Activated naive CD4-positive, alpha-beta T cell treated with anti-CD3 and anti-CD28 coated beads, Interleukin-2, amount 10 ng/mL, durations not matched to agents 7 days and 5 days (primary cell): ENCODE data around the gene PNISR.

Experiments
- CTCF ChIA-PET: fragments of 350-600 bp; sonication (Branson Sonifier 250); formaldehyde crosslinking; loops from one replicate; lab custom pipeline; 2021; ENCODE audit warnings: antibody characterized with exemption; lab: Charles Lee
- DNase-seq: peaks from one replicate; pipeline ENCODE4 v3.0.0-alpha.2; 2020
- H3K27ac Mint-ChIP-seq: one replicate; pipeline ENCODE4 v1.8.0; 2021; ENCODE audit warnings: mild to moderate bottlenecking, moderate library complexity, mixed read lengths
- H3K27me3 Mint-ChIP-seq: one replicate; pipeline ENCODE4 v1.8.0; 2021; ENCODE audit warnings: mild to moderate bottlenecking, mixed read lengths
- H3K36me3 Mint-ChIP-seq: one replicate; pipeline ENCODE4 v1.8.0; 2021; ENCODE audit warnings: mixed read lengths
- H3K4me1 Mint-ChIP-seq: one replicate; pipeline ENCODE4 v1.8.0; 2021; ENCODE audit warnings: mixed read lengths
- H3K4me3 Mint-ChIP-seq: one replicate; pipeline ENCODE4 v1.8.0; 2021; ENCODE audit warnings: mild to moderate bottlenecking, moderate library complexity, mixed read lengths
- H3K9me3 Mint-ChIP-seq: one replicate; pipeline ENCODE4 v1.8.0; 2021; ENCODE audit warnings: mixed read lengths

Gene PNISR

DNA sequence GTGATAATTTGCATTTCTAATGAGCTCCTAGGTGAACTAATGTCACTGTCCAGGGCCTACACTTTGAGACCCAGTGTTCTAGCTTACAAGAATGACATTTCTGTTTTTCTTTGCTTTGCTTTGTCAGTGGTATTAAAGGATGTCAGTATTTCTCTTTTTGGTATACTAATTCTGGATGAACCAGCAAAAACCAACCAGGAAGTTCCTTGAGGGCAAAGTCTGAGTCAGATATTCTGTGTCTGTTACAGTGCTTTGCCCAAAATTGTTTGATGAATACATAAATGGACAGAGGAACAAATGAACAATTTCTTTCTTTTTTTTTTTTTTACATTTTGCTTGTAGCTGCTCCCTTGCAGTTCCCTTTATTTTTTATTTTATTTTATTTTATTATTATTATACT lies 46.5 kb downstream of the PNISR start:
- H3K27ac Mint-ChIP-seq: no peak overlapping the region
- H3K9me3 Mint-ChIP-seq: no peaks in the 10 kb centered on the region
- DNase-seq: no peak
- H3K4me3 Mint-ChIP-seq: no peak overlapping the region
- no peaks in the 10 kb centered on the region for H3K27me3 Mint-ChIP-seq
- no peaks in the 10 kb centered on the region for H3K4me1 Mint-ChIP-seq
- no peaks in the 10 kb centered on the region for H3K36me3 Mint-ChIP-seq
- CTCF ChIA-PET: no interaction called here

DNA sequence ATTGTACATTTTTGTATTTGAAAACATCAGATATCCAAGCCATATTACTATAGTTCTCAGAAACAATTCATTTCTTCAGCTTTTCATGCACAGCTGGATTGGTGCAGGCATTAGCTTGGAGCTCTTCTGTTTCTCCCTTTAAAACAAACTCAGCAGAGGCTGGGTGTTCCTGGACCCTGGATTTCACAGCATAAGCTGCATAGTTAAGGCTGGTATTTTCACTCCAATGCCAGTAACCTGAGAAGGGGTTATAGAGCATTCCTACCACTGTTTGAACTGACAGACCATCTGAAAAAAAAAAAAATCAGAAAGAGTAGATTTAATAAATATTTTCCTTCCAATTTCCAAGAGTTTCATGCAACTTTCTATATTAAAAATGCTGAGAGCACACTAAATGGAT lies 55.6 kb downstream of the PNISR start:
- Mint-ChIP-seq H3K36me3 (no peaks in the 10 kb centered on the region), H3K27me3 (no peaks in the 10 kb centered on the region), H3K4me3 (no peak overlapping the region), H3K9me3 (no peaks in the 10 kb centered on the region), H3K4me1 (no peaks in the 10 kb centered on the region), H3K27ac (no peak overlapping the region)
- no peak for DNase-seq
- CTCF ChIA-PET: interaction anchor here (0.9 kb wide), 1 partner anchor 39 kb away, joined by 3 read pairs; no protein-coding TSS in a partner anchor

DNA sequence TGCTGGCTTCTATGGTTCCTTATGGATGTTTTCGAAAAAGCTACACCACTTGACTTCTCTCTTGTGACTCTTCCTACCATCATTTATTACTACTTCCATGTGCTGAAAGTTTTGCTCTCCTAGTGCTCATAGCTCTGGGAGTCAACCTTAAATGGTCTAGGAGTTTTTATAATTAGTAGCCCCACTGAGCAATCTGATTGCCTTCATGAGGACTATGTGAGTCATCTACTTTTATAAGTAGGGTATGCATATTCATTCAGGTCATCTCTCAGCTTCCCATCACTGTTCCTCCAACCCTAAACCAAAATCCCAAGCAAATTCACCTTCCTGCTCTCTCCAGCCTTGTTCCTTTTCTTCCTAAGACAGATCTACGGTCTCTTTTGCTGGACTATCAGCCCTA lies 58.3 kb downstream of the PNISR start:
- H3K4me1 Mint-ChIP-seq: no peaks in the 10 kb centered on the region
- DNase-seq: no peak
- no peaks in the 10 kb centered on the region for H3K36me3 Mint-ChIP-seq
- no peak overlapping the region for H3K27ac Mint-ChIP-seq
- H3K9me3 Mint-ChIP-seq: no peaks in the 10 kb centered on the region
- no peak overlapping the region for H3K4me3 Mint-ChIP-seq
- peaks cover under 1% of the 10 kb centered on the region for H3K27me3 Mint-ChIP-seq
- CTCF ChIA-PET: no interaction called here

DNA sequence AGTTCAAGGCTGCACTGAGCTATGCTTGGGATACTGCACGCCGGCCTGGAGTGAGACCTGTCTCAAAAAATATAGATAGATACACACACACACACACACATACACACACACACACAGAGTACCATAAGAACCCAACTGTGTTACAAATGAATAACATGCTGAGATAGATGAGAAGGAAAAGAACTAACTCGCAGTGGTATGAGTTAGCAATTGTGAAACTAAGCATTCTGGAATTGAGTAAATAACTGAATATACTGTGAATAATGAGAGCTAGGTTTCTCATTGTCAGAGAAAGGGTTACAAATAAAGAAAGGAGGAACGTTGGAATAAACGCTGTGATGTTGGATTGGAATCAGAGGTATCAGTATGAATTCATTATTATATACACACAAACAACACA lies 61.1 kb downstream of the PNISR start:
- Mint-ChIP-seq H3K36me3 (no peaks in the 10 kb centered on the region), H3K27me3 (peaks cover 6% of the 10 kb centered on the region), H3K4me3 (no peak overlapping the region), H3K4me1 (no peaks in the 10 kb centered on the region), H3K27ac (no peak overlapping the region), H3K9me3 (no peaks in the 10 kb centered on the region)
- CTCF ChIA-PET: interaction anchor here (0.8 to 1.5 kb wide), 2 partner anchors 29 to 33 kb away, joined by 4 read pairs; no protein-coding TSS in a partner anchor
- no peak for DNase-seq

DNA sequence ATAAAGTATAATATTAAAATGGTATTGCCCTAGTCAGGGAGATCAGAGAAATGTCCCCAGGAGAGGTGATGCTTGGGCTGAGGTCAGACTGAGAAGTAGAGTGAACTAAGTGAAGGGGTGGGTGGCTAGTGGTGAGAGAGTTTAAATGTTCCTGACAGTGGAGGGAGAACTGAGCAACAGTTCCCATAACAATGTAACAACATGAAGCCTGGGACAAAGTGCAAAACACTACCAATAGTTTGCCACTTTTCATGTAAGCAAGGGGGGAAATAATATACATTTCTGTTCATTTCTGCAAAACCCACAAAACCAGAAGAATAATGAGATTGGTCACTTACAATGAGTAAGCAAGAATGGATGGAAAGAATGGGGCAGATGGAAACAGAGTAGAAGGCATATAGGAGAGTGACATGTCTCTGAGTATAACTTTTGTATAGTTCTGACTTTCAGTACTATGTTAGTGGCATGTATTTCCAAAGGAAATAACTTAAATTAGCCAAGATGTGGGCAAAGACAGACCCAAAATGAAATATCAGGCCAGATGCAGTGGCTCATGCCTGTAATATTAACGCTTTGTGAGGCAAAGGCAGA lies 62.3 kb downstream of the PNISR start:
- CTCF ChIA-PET: no interaction called here
- Mint-ChIP-seq H3K27ac (no peak overlapping the region), H3K4me3 (no peak overlapping the region), H3K36me3 (no peaks in the 10 kb centered on the region), H3K4me1 (no peaks in the 10 kb centered on the region), H3K27me3 (peaks cover 6% of the 10 kb centered on the region), H3K9me3 (no peaks in the 10 kb centered on the region)
- DNase-seq: no peak

DNA sequence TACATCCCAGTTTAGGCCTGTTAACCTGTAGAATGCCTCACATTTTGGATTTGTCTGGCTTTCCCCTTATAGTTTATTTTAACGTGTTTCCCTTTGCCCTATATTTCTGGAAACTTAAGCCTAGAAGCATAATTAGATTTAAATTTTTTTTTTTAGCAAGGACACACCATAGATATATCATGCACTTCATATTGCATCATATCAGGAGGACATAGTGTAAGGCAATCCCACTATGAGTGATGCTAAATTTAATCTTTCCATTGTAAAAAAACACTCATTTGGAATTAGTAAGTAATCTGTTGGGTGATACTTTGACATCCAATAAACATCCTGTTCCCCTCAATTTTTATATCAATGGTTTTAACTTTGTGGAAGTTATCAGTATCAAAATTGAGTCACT lies 65.3 kb downstream of the PNISR start:
- no peaks in the 10 kb centered on the region for H3K36me3 Mint-ChIP-seq
- H3K27ac Mint-ChIP-seq: no peak overlapping the region
- H3K4me3 Mint-ChIP-seq: no peak overlapping the region
- no peak for DNase-seq
- no peaks in the 10 kb centered on the region for H3K4me1 Mint-ChIP-seq
- peaks cover 27% of the 10 kb centered on the region for H3K27me3 Mint-ChIP-seq
- CTCF ChIA-PET: no interaction called here
- no peaks in the 10 kb centered on the region for H3K9me3 Mint-ChIP-seq

DNA sequence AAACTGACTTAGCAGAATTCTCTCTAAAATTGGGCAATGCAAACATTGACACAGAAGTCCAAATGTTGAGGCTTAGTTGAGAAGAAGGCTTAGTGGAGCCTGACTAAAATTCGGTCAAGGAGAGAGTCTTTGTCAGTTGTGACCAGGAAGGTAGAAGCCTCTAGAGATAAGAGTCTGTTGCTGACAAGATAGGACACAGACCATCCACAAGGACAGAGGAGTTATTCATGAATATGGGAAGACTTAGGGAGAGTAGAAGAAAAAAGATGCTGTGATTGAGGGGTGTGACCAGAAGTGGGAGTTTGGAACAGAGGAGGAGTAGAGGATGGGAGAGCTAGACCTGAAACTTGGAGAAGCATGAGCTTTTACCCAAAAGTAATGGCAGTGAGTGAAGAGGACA lies 68.5 kb downstream of the PNISR start:
- no peaks in the 10 kb centered on the region for H3K4me1 Mint-ChIP-seq
- H3K27ac Mint-ChIP-seq: no peak overlapping the region
- H3K4me3 Mint-ChIP-seq: no peak overlapping the region
- H3K27me3 Mint-ChIP-seq: peaks cover 48% of the 10 kb centered on the region
- no peaks in the 10 kb centered on the region for H3K36me3 Mint-ChIP-seq
- CTCF ChIA-PET: no interaction called here
- no peaks in the 10 kb centered on the region for H3K9me3 Mint-ChIP-seq
- DNase-seq: no peak

DNA sequence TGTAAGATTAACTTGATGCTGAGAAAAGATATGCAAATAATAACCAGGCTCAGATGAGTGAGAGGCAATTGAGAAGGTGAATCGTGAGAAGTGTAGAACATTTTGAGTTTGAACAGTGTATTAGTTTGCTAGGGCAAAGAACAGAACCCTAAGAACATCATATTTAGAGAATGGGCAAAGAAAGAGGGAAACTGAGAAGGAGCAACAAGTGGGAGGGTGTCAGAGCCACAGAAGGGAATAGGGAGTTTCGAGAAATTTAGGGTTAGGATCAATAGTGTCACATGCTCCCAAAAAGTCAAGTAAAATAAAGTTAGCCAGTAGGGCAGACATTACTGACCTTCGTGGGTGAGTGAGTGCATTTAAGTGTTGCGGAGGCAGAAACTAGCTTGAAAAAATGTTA lies 70.1 kb downstream of the PNISR start:
- no peaks in the 10 kb centered on the region for H3K9me3 Mint-ChIP-seq
- DNase-seq: no peak
- H3K36me3 Mint-ChIP-seq: no peaks in the 10 kb centered on the region
- H3K4me1 Mint-ChIP-seq: peaks cover 4% of the 10 kb centered on the region
- peaks cover 60% of the 10 kb centered on the region for H3K27me3 Mint-ChIP-seq
- H3K4me3 Mint-ChIP-seq: no peak overlapping the region
- no peak overlapping the region for H3K27ac Mint-ChIP-seq
- CTCF ChIA-PET: interaction anchor here (1.3 kb wide), 1 partner anchor 25 kb away, joined by 3 read pairs; no protein-coding TSS in a partner anchor

DNA sequence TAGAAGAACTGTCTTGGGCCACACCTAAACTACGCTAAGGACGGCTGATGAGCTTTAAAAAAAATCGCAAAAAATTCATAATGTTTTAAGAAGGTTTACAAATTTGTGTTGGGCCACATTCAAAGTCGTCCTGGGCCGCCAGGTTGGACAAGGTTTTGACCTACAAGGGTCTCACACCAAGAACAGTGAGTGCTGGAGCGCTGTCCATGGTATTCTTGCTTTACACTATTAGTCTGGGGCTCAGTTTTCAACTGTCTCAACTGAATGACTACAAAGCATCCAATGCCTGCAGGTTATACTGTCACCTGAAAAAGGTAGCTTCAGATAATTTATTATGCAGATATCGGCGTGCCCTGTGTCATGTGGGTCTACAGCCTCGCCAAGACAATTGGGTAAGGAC lies 72.0 kb downstream of the PNISR start:
- peaks cover 5% of the 10 kb centered on the region for H3K4me1 Mint-ChIP-seq
- no peak overlapping the region for H3K27ac Mint-ChIP-seq
- H3K36me3 Mint-ChIP-seq: no peaks in the 10 kb centered on the region
- H3K9me3 Mint-ChIP-seq: no peaks in the 10 kb centered on the region
- no peak overlapping the region for H3K4me3 Mint-ChIP-seq
- peaks cover 77% of the 10 kb centered on the region for H3K27me3 Mint-ChIP-seq
- CTCF ChIA-PET: interaction anchor here (0.6 to 1.4 kb wide), 2 partner anchors 11 to 73 kb away, joined by 3 read pairs; no protein-coding TSS in a partner anchor
- no peak for DNase-seq

DNA sequence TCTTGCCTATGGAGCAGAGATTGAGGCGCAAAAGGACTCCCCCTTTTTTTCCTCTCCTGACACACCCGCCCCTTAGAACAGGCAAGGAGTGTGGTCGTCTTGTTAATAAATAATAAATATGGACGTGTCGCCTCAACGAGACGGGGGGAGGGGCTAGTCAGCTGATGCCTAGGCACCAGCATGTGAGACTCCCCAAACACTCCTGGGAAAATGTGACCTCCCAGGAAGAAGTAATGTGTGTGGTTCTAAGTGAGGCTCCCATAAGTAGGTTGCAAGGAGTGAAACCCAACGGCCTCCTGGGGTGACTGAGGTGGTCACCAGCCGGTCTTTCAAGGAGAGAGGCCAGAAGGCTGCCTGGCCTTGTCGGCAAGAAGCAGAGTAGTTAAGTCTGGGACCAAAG lies 74.5 kb downstream of the PNISR start:
- H3K9me3 Mint-ChIP-seq: no peaks in the 10 kb centered on the region
- H3K27ac Mint-ChIP-seq: no peak overlapping the region
- CTCF ChIA-PET: interaction anchor here (1.3 kb wide), 1 partner anchor 16 kb away, joined by 3 read pairs; no protein-coding TSS in a partner anchor
- no peak overlapping the region for H3K4me3 Mint-ChIP-seq
- H3K4me1 Mint-ChIP-seq: peaks cover 5% of the 10 kb centered on the region
- peaks cover 80% of the 10 kb centered on the region for H3K27me3 Mint-ChIP-seq
- no peak for DNase-seq
- no peaks in the 10 kb centered on the region for H3K36me3 Mint-ChIP-seq

DNA sequence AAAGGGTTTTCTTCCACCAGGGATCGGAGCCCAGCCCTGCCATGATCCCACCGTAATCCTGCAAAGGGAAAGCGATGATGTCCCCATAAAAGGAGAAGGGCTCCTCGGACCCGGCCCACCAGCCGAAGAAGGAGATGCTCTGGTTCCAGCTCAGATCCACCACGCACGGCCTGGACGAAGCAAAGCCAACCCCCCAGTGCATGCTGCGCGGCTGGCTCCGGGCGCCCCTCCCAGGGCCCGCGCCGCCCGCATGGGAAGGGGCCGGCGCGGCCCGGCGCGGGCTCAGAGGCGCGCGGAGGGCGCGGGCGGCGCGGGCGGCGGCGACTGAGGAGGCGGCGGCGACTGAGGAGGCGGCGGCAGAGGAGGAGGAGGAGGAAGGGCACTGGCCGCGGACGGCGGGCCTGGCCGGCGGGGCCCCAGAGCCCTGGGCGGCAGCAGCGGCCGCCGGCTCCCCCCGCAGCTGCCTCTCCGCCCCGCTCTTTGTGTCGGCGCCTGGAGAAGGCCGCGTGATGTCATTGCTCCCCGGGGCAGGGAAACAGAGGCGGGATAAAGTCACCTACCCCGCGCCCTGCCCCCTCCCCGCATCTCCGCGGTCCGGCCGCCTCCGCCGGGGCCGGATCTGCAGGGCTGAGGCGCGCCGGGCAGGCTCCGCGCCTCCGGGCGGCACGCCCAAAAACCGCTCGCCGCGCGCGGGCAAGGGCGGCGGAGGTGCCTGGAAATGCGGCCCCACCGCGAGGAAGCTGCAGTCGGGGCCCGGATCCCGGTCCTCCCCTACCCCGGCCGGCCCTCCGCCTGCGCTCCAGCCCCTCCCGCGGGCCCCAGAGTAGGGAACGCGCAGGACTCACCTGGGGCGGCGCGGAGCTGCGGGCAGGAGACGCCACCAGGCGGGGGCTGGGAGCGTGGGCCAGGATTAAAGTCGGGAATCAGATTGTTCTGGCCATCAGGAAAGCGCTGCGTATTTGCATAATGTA lies 75.7 kb downstream of the PNISR start, which contains the start of gene FAXC:
Gene FAXC (minus strand): TSS at position 504 of the 971 bp plus-strand sequence. CDS start 302 bp downstream, at position 202.
- Mint-ChIP-seq H3K27ac (no peak within 1 kb of the TSS), H3K27me3 (peaks cover 74% of the 10 kb centered on the region)
- peak; percentile 32 for DNase-seq

DNA sequence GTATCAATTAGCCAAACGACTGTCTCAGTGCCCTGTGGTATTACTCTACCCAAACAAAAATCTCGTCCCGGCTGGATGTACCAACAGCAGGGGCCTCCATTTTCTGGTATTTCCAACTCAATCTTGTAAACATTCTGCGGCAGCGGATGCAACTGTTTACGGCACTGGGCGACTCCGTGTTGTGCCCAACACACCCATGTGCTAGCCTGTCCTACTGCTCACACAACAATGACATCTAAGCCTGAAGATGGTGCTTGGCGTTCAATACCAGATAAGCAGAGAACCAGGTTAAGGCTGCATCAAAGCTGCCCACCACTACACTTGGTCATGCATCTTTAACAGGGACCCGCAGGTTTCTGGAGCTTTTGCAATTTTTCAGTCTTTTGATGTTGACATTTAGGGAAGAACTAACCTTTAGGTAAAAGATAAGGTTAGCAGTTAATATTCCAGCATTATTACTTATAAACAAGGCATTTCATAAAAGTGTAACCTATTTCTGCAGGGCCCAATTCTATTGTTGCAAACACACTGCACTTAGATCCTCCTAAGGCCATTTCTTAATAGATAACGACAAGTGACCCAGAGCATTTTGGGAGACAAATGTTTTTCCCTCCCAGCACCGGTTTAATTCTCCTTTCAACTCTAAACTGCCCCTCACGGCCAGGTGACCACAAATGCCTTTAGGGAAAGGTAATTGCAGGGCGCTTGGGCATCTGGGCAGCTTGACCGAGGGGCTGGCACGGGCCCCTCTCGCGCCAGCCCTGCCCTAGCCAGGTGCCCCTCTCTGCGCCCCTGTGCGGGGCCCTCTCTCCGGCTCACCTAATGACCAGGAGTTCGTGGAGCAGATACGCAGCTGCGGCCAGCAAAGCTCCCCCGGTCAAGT lies 76.6 kb downstream of the PNISR start:
- Mint-ChIP-seq H3K27ac (no peak overlapping the region), H3K4me1 (peaks cover 5% of the 10 kb centered on the region), H3K36me3 (no peaks in the 10 kb centered on the region), H3K4me3 (peak overlapping the region; percentile 49), H3K27me3 (peaks cover 78% of the 10 kb centered on the region), H3K9me3 (no peaks in the 10 kb centered on the region)
- CTCF ChIA-PET: no interaction called here
- DNase-seq: no peak

More for the DNA sequence above, 75.7 kb downstream of the PNISR start, which contains the start of gene FAXC:
- H3K4me3 Mint-ChIP-seq: peak within 1 kb of the TSS; percentile 49
- peaks cover 5% of the 10 kb centered on the region for H3K4me1 Mint-ChIP-seq
- no peaks in the 10 kb centered on the region for H3K9me3 Mint-ChIP-seq
- CTCF ChIA-PET: interaction anchor here (1.3 kb wide), 1 partner anchor 15 kb away, joined by 3 read pairs; no protein-coding TSS in a partner anchor
- no peaks in the 10 kb centered on the region for H3K36me3 Mint-ChIP-seq
